DOHH2 (cell line): Measurements from ENCODE around the gene EPS8L2.

Experiments used
- H3F3A ChIP-seq: fragments of 200-600 bp; sonication (generic), shearing (Covaris generic); 2 replicates; pipeline ENCODE4 v1.6.0; 2016; ENCODE audit warnings: antibody characterized with exemption, mild to moderate bottlenecking; ENCODE audit not compliant: control insufficient read depth, insufficient read depth
- H3K27ac ChIP-seq: fragments of 200-600 bp; sonication (generic); 2 replicates; pipeline ENCODE4 v1.5.1; 2014; ENCODE audit warnings: low read depth, mild to moderate bottlenecking, low read length, moderate library complexity
- H3K27me3 ChIP-seq: fragments of 200-600 bp; sonication (generic); 2 replicates; pipeline ENCODE4 v1.6.1; 2014; ENCODE audit warnings: mild to moderate bottlenecking, low read length, mixed read lengths; ENCODE audit not compliant: control insufficient read depth
- H3K36me3 ChIP-seq: fragments of 200-600 bp; sonication (generic); 2 replicates; pipeline ENCODE4 v1.6.1; 2014; ENCODE audit warnings: mild to moderate bottlenecking, low read length, moderate library complexity, mixed read lengths; ENCODE audit not compliant: control insufficient read depth
- H3K4me1 ChIP-seq: fragments of 200-600 bp; sonication (generic); 2 replicates; pipeline ENCODE4 v1.6.1; 2014; ENCODE audit warnings: mild to moderate bottlenecking, low read length, mixed read lengths; ENCODE audit not compliant: control insufficient read depth
- H3K4me2 ChIP-seq: fragments of 200-600 bp; sonication (generic); 2 replicates; pipeline ENCODE4 v1.6.0; 2014; ENCODE audit warnings: mild to moderate bottlenecking, low read length, moderate library complexity
- H3K4me3 ChIP-seq: fragments of 200-600 bp; sonication (generic); 2 replicates; pipeline ENCODE4 v1.5.1; 2014; ENCODE audit warnings: mild to moderate bottlenecking, low read length, mixed read lengths
- H3K79me2 ChIP-seq: fragments of 200-600 bp; sonication (generic); 2 replicates; pipeline ENCODE4 v1.6.1; 2014; ENCODE audit warnings: mild to moderate bottlenecking, low read length, mixed read lengths; ENCODE audit not compliant: control insufficient read depth
- H3K9me2 ChIP-seq: fragments of 200-600 bp; sonication (generic); replicated peaks from 2 replicates; pipeline ENCODE4 v1.6.1; 2014; ENCODE audit warnings: mild to moderate bottlenecking, low read length, mixed read lengths; ENCODE audit not compliant: control insufficient read depth
- H3K9me3 ChIP-seq: fragments of 200-600 bp; sonication (generic); 2 replicates; pipeline ENCODE4 v1.6.1; 2014; ENCODE audit warnings: antibody characterized with exemption, low read length, mixed read lengths; ENCODE audit not compliant: control insufficient read depth, insufficient read depth
- H4K20me1 ChIP-seq: fragments of 200-600 bp; sonication (generic); 2 replicates; pipeline ENCODE4 v1.6.0; 2014; ENCODE audit warnings: low read depth, mild to moderate bottlenecking, antibody characterized with exemption, low read length, moderate library complexity; ENCODE audit not compliant: control insufficient read depth, insufficient read depth
- CTCF ChIP-seq: fragments of 200-600 bp; sonication (generic); IDR thresholded peaks from one replicate; pipeline ENCODE4 v1.5.1; 2014; ENCODE audit warnings: antibody characterized with exemption, mild to moderate bottlenecking, low read depth, low read length; ENCODE audit not compliant: poor library complexity, severe bottlenecking
- EZH2phosphoT487 ChIP-seq: fragments of 200-600 bp; sonication (generic); IDR thresholded peaks from 2 replicates; pipeline ENCODE4 v1.6.1; 2017; ENCODE audit warnings: borderline replicate concordance, mild to moderate bottlenecking, antibody characterized with exemption, low read length, moderate library complexity, mixed read lengths

Gene EPS8L2

GRCh38 chr11:726278-727220 is 20.5 kb downstream of the EPS8L2 start:
- Histone ChIP-seq H3K4me2 (peak overlapping the region; percentile 74), H3K27ac (no peak overlapping the region), H3K27me3 (peaks cover 33% of the 10 kb centered on the region), H3K4me1 (peaks cover 32% of the 10 kb centered on the region), H3K36me3 (no peaks in the 10 kb centered on the region), H3K79me2 (no peaks in the 10 kb centered on the region), H3K9me2 (no peaks in the 10 kb centered on the region), H3K9me3 (no peaks in the 10 kb centered on the region), H4K20me1 (peaks cover 2% of the 10 kb centered on the region; the same call in 1 of the 2 replicates), H3F3A (peaks cover 6% of the 10 kb centered on the region; the same call in 1 of the 2 replicates), H3K4me3 (peak overlapping the region; percentile 61)
- TF ChIP-seq CTCF (no peak), EZH2phosphoT487 (no peak)

- H3K4me3 ChIP-seq, result no peak overlapping the region
- H3K27ac ChIP-seq, result no peak overlapping the region
Measured at GRCh38 chr11:727281-727701, 21.3 kb downstream of the EPS8L2 start.

DNA sequence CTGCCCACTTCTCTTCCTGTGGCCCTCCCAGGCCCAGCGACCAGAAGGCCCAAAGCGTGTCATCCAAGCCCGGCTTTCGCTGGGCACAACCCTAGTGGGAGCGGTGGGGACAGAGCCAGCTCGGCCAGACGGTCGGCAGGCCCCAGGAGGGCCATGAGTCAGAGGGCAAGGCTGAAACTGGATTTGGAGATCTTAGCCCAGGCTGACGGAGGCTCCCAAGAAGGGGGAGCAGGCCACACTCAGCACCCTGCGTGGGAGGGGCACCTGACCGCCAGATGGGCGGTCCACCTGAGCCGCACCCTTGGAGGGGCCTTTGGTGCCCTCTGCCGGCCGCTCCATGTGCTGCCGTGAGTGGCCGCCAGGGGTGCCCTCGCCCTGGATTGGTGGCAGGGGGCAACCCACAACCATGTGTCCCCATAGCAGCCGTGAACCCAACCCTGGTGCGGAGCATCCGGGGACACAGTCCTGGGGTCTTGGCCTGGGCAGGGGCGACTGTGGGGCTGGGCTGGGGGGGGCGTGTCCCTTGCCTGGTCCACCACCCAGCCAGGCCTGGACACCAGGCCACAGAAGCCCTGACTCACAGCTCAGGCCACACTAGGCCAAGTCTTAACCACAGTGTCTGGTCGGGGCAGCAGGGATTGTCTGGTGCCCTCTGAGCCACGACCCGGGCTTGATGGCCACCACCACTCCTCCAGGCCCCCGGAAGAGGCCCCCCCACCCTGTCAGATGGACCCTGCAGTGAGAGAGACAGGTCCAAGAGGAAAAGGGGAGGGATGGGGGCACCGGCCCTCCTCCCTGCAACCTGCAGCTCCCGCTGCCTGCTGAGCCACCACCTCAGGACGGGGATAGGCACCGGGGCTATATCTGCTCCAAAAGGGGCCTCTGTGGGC is 22.1 kb downstream of the EPS8L2 start:
- TF ChIP-seq CTCF (peak; percentile 98), EZH2phosphoT487 (no peak)
- peaks cover under 1% of the 10 kb centered on the region; the same call in 1 of the 2 replicates for H4K20me1 ChIP-seq
- H3K4me3 ChIP-seq, result no peak overlapping the region
- H3K9me3 ChIP-seq, result no peaks in the 10 kb centered on the region
- H3K79me2 ChIP-seq, result no peaks in the 10 kb centered on the region
- H3K27me3 ChIP-seq, result peaks cover 25% of the 10 kb centered on the region
- no peak overlapping the region for H3K27ac ChIP-seq
- peaks cover 6% of the 10 kb centered on the region; the same call in 1 of the 2 replicates for H3F3A ChIP-seq
- no peak overlapping the region for H3K4me2 ChIP-seq
- H3K9me2 ChIP-seq, result no peaks in the 10 kb centered on the region
- H3K4me1 ChIP-seq, result peaks cover 20% of the 10 kb centered on the region
- no peaks in the 10 kb centered on the region for H3K36me3 ChIP-seq

More at GRCh38 chr11:727281-727701, 21.3 kb downstream of the EPS8L2 start:
- no peak overlapping the region; the same call in 1 of the 2 replicates for H3K4me2 ChIP-seq
- H3K9me3 ChIP-seq, result no peaks in the 10 kb centered on the region
- TF ChIP-seq EZH2phosphoT487, result no peak
- TF ChIP-seq CTCF, result no peak
- no peaks in the 10 kb centered on the region for H3K36me3 ChIP-seq
- peaks cover 2% of the 10 kb centered on the region; the same call in 1 of the 2 replicates for H4K20me1 ChIP-seq
- H3F3A ChIP-seq, result peaks cover 6% of the 10 kb centered on the region; the same call in 1 of the 2 replicates
- H3K27me3 ChIP-seq, result peaks cover 27% of the 10 kb centered on the region
- H3K79me2 ChIP-seq, result no peaks in the 10 kb centered on the region
- H3K9me2 ChIP-seq, result no peaks in the 10 kb centered on the region
- peaks cover 25% of the 10 kb centered on the region for H3K4me1 ChIP-seq
